GM19468 (cell line): Measurements from ENCODE around the gene FYN.

Experiments used
- ATAC-seq: cut with Tn5 transposase; IDR thresholded peaks from one replicate; pipeline ENCODE4 v1.9.1; 2021; ENCODE audit warnings: mild to moderate bottlenecking, moderate library complexity, moderate number of reproducible peaks; ENCODE audit not compliant: unreplicated experiment; ENCODE audit errors: extremely low read depth

Gene FYN

GRCh38 chr6:111759836-111760785 is 113.1 kb downstream of the FYN start:
- ATAC-seq, result no peak

GRCh38 chr6:111759331-111759835 is 113.9 kb downstream of the FYN start:
- no peak for ATAC-seq

GRCh38 chr6:111758608-111759329 is 114.5 kb downstream of the FYN start:
- ATAC-seq, result no peak

- ATAC-seq, result no peak
Measured at GRCh38 chr6:111757342-111757741, 115.9 kb downstream of the FYN start.

GRCh38 chr6:111754423-111754822 is 118.8 kb downstream of the FYN start:
- no peak for ATAC-seq

GRCh38 chr6:111753573-111753972 is 119.7 kb downstream of the FYN start:
- ATAC-seq, result no peak

- no peak for ATAC-seq
Measured at GRCh38 chr6:111752476-111752875, 120.8 kb downstream of the FYN start.

- no peak for ATAC-seq
Measured at GRCh38 chr6:111750753-111751673, 122.2 kb downstream of the FYN start.

GRCh38 chr6:111750153-111750552 is 123.1 kb downstream of the FYN start:
- ATAC-seq, result no peak

GRCh38 chr6:111748231-111748647 is 125.0 kb downstream of the FYN start:
- no peak for ATAC-seq

- ATAC-seq, result no peak
Measured at GRCh38 chr6:111747829-111748228, 125.4 kb downstream of the FYN start.

- ATAC-seq, result no peak
Measured at GRCh38 chr6:111747396-111747795, 125.9 kb downstream of the FYN start.

GRCh38 chr6:111746983-111747382 is 126.3 kb downstream of the FYN start:
- no peak for ATAC-seq

GRCh38 chr6:111745636-111746035 is 127.6 kb downstream of the FYN start:
- ATAC-seq, result no peak

GRCh38 chr6:111745186-111745585 is 128.1 kb downstream of the FYN start:
- ATAC-seq, result no peak

GRCh38 chr6:111743862-111744692 is 129.2 kb downstream of the FYN start:
- ATAC-seq, result no peak

GRCh38 chr6:111743360-111743759 is 129.9 kb downstream of the FYN start:
- ATAC-seq, result no peak

- no peak for ATAC-seq
Measured at GRCh38 chr6:111741177-111741952, 131.9 kb downstream of the FYN start.
